SK-N-SH (cell line): ENCODE measurements around the gene HDDC2. TPM values are rescaled to one million over a fixed set of nuclear protein-coding genes. Genes with fewer than 3 reads are reported as not detected.

Experiments
- CTCF ChIA-PET: fragments of 300-600, 350-600 bp; formaldehyde crosslinking; extraction: SDS; loops from one replicate; lab custom pipeline; 2021; lab: Yijun Ruan, JAX
- POLR2A ChIA-PET: fragments of 350-600 bp; sonication (Branson Sonifier 250); formaldehyde crosslinking; extraction: SDS; loops from one replicate; lab custom pipeline; 2020; ENCODE audit warnings: antibody characterized with exemption, inconsistent platforms; lab: Yijun Ruan, JAX
- DNase-seq: peaks from one replicate; pipeline ENCODE4 v3.0.0; 2012
- H2AFZ ChIP-seq: fragments of 200-600 bp; sonication (generic); 2 replicates; pipeline ENCODE4 v1.8.1; 2016; ENCODE audit warnings: antibody characterized with exemption, mild to moderate bottlenecking, low read depth
- H3F3A ChIP-seq: fragments of 200-600 bp; sonication (generic); replicated peaks from 2 replicates; pipeline ENCODE3; 2016; ENCODE audit warnings: antibody characterized with exemption, mild to moderate bottlenecking; ENCODE audit not compliant: insufficient read depth
- H3K27ac ChIP-seq, 2 experiments: fragments of 200-500 bp in 1 of 2; fragments of 200-600 bp in 1 of 2; sonication (Bioruptor generic) in 1 of 2; sonication (generic), shearing (Covaris generic) in 1 of 2; 2 replicates each; pipeline versions ENCODE4 v1.5.1 to v1.6.1; 2014 to 2016; ENCODE audit warnings: low read depth in 2 of 2, inconsistent platforms in 1 of 2, low read length in 1 of 2, mild to moderate bottlenecking in 1 of 2, mixed read lengths in 1 of 2
- H3K27me3 ChIP-seq: fragments of 200-600 bp; sonication (generic), shearing (Covaris generic); 2 replicates; pipeline ENCODE4 v1.6.1; 2016; ENCODE audit warnings: mixed run types; ENCODE audit not compliant: insufficient read depth
- H3K36me3 ChIP-seq, 2 experiments: fragments of 200-500 bp in 1 of 2; fragments of 200-600 bp in 1 of 2; sonication (Bioruptor generic) in 1 of 2; sonication (generic) in 1 of 2; replicated peaks in 1 of 2; 2 replicates each; pipeline versions ENCODE3 to v1.5.1; 2014 to 2016; ENCODE audit warnings: low read length in 1 of 2, mild to moderate bottlenecking in 1 of 2; ENCODE audit not compliant: insufficient read depth in 2 of 2, control insufficient read depth in 1 of 2
- H3K4me1 ChIP-seq, 2 experiments: fragments of 200-500 bp in 1 of 2; fragments of 200-600 bp in 1 of 2; sonication (Bioruptor generic) in 1 of 2; sonication (generic), shearing (Covaris generic) in 1 of 2; 2 replicates each; pipeline versions ENCODE4 v1.5.1 to v1.6.1; 2014 to 2016; ENCODE audit warnings: low read depth in 1 of 2, low read length in 1 of 2, mixed run types in 1 of 2; ENCODE audit not compliant: insufficient read depth in 2 of 2, control insufficient read depth in 1 of 2
- H3K4me2 ChIP-seq: fragments of 200-600 bp; sonication (generic), shearing (Covaris generic); 2 replicates; pipeline ENCODE4 v1.6.1; 2017; ENCODE audit warnings: mixed run types
- H3K4me3 ChIP-seq, 2 experiments: fragments of 200-500 bp in 1 of 2; fragments of 200-600 bp in 1 of 2; sonication (Bioruptor generic) in 1 of 2; sonication (generic), shearing (Covaris generic) in 1 of 2; 2 replicates each; pipeline versions ENCODE4 v1.5.1 to v1.8.1; 2014 to 2016; ENCODE audit warnings: low read depth in 2 of 2, inconsistent platforms in 1 of 2, low read length in 1 of 2, mild to moderate bottlenecking in 1 of 2, mixed read lengths in 1 of 2, moderate library complexity in 1 of 2
- H3K79me2 ChIP-seq: fragments of 200-600 bp; sonication (generic); 2 replicates; pipeline ENCODE4 v1.8.1; 2017; ENCODE audit warnings: mild to moderate bottlenecking; ENCODE audit not compliant: insufficient read depth
- H3K9ac ChIP-seq: fragments of 200-600 bp; sonication (generic); 2 replicates; pipeline ENCODE4 v1.6.1; 2017; ENCODE audit warnings: mixed run types
- H3K9me2 ChIP-seq: fragments of 200-600 bp; sonication (generic); 2 replicates; pipeline ENCODE4 v1.6.1; 2017; ENCODE audit warnings: mixed run types
- H3K9me3 ChIP-seq: fragments of 200-600 bp; sonication (generic); 2 replicates; pipeline ENCODE4 v1.6.1; 2017; ENCODE audit warnings: mixed run types, mild to moderate bottlenecking, moderate library complexity
- H4K20me1 ChIP-seq: fragments of 200-600 bp; sonication (generic); 2 replicates; pipeline ENCODE4 v1.6.1; 2017; ENCODE audit warnings: mild to moderate bottlenecking, mixed run types; ENCODE audit not compliant: insufficient read depth
- CHD2 ChIP-seq: fragments of 150-350 bp; IDR thresholded peaks from 2 replicates; pipeline ENCODE4 v1.6.1; 2018; ENCODE audit warnings: low read length; ENCODE audit not compliant: partially characterized antibody
- FOSL2 ChIP-seq: IDR thresholded peaks from 2 replicates; pipeline ENCODE4 v1.4.0; 2012; ENCODE audit warnings: low read depth, mild to moderate bottlenecking, moderate library complexity, borderline replicate concordance
- GABPA ChIP-seq: IDR thresholded peaks from 2 replicates; pipeline ENCODE4 v1.4.0; 2012; ENCODE audit warnings: low read depth, mild to moderate bottlenecking
- MXI1 ChIP-seq: IDR thresholded peaks from 2 replicates; pipeline ENCODE4 v1.6.1; 2012; ENCODE audit warnings: mild to moderate bottlenecking, low read depth, low read length, improper control_type of control experiment
- NFIC ChIP-seq: IDR thresholded peaks from 2 replicates; pipeline ENCODE4 v1.4.0; 2012; ENCODE audit warnings: borderline replicate concordance
- PBX3 ChIP-seq: IDR thresholded peaks from 2 replicates; pipeline ENCODE4; 2012
- SMC3 ChIP-seq: IDR thresholded peaks from 2 replicates; pipeline ENCODE4 v1.6.1; 2012; ENCODE audit warnings: low read depth, low read length, improper control_type of control experiment
- USF1 ChIP-seq: IDR thresholded peaks from 2 replicates; pipeline ENCODE4 v1.4.0; 2012; ENCODE audit warnings: low read depth, borderline replicate concordance
- USF2 ChIP-seq: fragments of 150-350 bp; IDR thresholded peaks from 2 replicates; pipeline ENCODE4 v1.6.1; 2017; ENCODE audit warnings: antibody characterized with exemption, low read length, low read depth, borderline replicate concordance
- WGBS: methylation state at CpG from one replicate; pipeline ENCODE4 v1.1.6; 2017; ENCODE audit warnings: low lambda C conversion rate; 5-methylcytosine and 5-hydroxymethylcytosine counted together
- polyA plus RNA-seq, 3 experiments: library from polyadenylated mRNA; depleted of rRNA; stranded (reverse); fragments of >200 nt; gene quantifications; 2 replicates each; pipeline ENCODE4 v1.2.3, GENCODE V29; 2012
- TF ChIP-seq, protein P1 (sequence below): IDR thresholded peaks from 2 replicates; pipeline ENCODE4 v1.6.1; 2012; ENCODE audit warnings: mild to moderate bottlenecking, low read depth, low read length, moderate library complexity

HDDC2 gene
- polyA plus RNA-seq, 1 of the 3 experiments (the other 2 are of a cell fraction), result 85.5 TPM

DNA sequence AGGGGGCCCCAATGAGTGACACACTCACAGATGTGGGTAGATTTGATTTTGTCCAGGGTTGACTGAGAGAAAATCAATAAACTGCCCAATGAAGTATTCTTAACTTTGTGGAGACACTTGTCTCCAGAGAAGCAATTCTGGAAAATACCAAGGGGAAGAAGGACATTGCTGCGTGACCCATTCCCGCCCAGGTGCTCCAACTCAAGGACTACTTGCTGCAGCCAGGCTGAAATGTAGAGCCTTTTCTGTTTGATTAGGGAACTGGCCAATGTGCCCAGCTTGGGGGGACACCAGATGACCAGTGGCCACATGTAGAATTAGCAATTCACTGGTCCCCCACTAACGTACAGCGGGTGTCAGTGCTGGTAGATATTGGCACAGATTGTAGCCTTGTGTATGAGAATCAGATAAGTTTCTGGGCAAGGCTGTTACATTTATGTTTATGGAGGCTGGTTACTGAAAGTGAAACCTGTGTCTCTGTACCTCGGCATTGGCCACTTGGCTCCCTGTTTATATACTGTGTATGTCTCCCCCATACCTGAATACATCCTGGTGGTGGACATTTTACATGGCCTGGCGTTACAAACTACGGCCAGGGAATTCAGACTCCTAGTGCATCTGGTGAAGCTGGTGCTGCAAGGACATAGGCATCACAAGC lies 32.3 kb downstream of the HDDC2 start:
- Histone ChIP-seq H3K27me3 (no peaks in the 10 kb centered on the region), H3F3A (no peaks in the 10 kb centered on the region), H2AFZ (no peak overlapping the region), H3K79me2 (no peaks in the 10 kb centered on the region), H3K4me1 (no peaks in the 10 kb centered on the region), H3K4me3 (no peak overlapping the region), H3K9ac (no peak overlapping the region), H3K36me3 (peaks cover 0 to 2% of the 10 kb centered on the region in 2 experiments), H3K4me2 (no peak overlapping the region), H3K9me2 (no peaks in the 10 kb centered on the region), H3K27ac (no peak overlapping the region), H3K9me3 (no peaks in the 10 kb centered on the region), H4K20me1 (no peaks in the 10 kb centered on the region)
- no peak for DNase-seq
- ChIA-PET POLR2A (no interaction called here), CTCF (no interaction called here)
- TF ChIP-seq USF1 (no peak), USF2 (no peak), CHD2 (no peak), SMC3 (no peak), NFIC (no peak), GABPA (no peak), PBX3 (no peak), MXI1 (no peak), FOSL2 (no peak)
- TF ChIP-seq, protein P1, sequence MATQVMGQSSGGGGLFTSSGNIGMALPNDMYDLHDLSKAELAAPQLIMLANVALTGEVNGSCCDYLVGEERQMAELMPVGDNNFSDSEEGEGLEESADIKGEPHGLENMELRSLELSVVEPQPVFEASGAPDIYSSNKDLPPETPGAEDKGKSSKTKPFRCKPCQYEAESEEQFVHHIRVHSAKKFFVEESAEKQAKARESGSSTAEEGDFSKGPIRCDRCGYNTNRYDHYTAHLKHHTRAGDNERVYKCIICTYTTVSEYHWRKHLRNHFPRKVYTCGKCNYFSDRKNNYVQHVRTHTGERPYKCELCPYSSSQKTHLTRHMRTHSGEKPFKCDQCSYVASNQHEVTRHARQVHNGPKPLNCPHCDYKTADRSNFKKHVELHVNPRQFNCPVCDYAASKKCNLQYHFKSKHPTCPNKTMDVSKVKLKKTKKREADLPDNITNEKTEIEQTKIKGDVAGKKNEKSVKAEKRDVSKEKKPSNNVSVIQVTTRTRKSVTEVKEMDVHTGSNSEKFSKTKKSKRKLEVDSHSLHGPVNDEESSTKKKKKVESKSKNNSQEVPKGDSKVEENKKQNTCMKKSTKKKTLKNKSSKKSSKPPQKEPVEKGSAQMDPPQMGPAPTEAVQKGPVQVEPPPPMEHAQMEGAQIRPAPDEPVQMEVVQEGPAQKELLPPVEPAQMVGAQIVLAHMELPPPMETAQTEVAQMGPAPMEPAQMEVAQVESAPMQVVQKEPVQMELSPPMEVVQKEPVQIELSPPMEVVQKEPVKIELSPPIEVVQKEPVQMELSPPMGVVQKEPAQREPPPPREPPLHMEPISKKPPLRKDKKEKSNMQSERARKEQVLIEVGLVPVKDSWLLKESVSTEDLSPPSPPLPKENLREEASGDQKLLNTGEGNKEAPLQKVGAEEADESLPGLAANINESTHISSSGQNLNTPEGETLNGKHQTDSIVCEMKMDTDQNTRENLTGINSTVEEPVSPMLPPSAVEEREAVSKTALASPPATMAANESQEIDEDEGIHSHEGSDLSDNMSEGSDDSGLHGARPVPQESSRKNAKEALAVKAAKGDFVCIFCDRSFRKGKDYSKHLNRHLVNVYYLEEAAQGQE, result no peak
- 88% methylated on average over 6 of the region's 7 CpGs for whole genome bisulfite sequencing
